ENCODE measurements around the gene KMT5C.

Gene KMT5C

DNA sequence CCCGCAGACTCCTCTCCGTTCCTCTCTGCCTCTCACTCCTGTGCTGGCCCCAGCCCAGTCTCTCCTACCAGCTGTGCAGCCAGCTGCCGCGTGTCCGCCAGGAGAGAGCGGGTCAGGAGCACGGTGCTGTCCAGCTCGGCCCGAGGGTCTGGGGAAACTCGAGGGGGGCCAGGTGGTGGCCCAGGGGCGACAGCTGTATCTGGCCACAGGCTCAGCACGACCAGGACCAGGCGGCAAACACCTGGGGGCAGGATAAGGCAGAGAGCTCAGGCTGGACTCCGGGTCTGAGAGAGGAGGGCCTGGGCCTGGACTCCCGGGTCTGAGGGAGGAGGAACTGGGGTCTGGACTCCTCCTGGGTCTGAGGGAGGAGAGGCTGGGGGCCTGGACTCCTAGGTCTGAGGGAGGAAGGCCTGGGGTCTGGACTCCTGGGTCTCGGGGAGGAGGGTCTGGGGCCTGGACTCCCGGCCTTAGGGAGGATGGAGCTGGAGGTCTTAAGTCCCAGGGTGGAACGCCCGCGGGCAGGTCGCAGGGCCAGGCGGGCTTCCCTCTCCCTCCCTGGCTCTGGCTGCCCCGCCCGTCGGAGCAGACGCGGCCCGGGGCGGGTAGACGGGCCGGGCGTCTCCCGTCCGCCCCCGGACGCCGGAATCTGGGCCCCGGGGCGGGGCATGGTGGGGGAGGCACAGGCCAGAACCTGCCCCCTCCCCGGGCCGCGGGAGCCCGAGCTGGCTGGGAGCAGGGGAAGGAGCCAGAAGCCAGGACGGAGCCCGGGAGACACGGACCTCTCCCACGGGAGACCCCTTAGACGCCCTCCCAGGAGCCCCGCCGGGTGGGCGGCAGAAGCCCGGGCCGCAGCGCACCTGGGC is 29.3 kb downstream of the KMT5C start:
- peak overlapping the region; percentile 43 for H3K4me3 ChIP-seq (replicated peaks; ENCODE audit: low read depth, low read length)
- TF ChIP-seq, protein P1, sequence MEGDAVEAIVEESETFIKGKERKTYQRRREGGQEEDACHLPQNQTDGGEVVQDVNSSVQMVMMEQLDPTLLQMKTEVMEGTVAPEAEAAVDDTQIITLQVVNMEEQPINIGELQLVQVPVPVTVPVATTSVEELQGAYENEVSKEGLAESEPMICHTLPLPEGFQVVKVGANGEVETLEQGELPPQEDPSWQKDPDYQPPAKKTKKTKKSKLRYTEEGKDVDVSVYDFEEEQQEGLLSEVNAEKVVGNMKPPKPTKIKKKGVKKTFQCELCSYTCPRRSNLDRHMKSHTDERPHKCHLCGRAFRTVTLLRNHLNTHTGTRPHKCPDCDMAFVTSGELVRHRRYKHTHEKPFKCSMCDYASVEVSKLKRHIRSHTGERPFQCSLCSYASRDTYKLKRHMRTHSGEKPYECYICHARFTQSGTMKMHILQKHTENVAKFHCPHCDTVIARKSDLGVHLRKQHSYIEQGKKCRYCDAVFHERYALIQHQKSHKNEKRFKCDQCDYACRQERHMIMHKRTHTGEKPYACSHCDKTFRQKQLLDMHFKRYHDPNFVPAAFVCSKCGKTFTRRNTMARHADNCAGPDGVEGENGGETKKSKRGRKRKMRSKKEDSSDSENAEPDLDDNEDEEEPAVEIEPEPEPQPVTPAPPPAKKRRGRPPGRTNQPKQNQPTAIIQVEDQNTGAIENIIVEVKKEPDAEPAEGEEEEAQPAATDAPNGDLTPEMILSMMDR (IDR thresholded peaks at IDR 0.05; ENCODE audit: low read length, missing control alignments): no peak
- peak; percentile 41 for DNase-seq (ENCODE audit: low read depth)

DNA sequence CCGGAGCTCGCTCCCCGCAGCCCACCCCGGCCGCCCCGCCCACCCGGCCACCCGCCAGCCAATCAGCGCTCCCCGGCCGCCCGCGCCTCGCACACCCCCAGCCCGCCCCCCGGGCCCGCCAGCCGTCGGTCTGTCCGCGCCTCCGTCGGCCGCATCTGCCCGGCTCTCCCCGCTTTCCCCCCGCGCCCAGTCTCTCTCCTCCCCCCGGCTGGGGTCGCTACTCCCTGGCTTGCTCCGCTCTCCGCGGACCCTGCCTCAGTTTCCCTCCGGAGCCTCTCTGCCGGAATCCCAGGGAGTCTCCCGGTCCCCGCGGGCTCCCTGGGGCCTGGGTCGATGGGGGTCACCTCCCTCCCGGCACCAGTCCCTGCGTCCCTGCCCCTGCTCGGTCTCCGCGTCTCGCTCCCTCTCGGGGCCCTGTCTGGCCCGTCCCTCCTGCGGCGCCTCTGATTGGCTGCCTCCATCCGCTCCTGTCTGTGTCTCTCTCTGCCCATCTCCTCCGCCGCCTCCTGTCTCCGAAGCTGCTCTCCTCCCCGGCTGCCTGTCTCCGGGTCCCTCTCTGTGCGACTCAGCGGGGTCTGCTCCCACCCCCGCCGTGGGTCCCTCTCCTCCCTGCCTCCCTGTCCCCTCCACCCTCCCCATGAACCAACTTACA is 30.1 kb downstream of the KMT5C start:
- peak overlapping the region; percentile 59 for H3K4me3 ChIP-seq (replicated peaks; ENCODE audit: low read depth, low read length)
- peak; percentile 60 for DNase-seq (ENCODE audit: low read depth)
- TF ChIP-seq, protein P1 (IDR thresholded peaks at IDR 0.05; ENCODE audit: low read length, missing control alignments): no peak

DNA sequence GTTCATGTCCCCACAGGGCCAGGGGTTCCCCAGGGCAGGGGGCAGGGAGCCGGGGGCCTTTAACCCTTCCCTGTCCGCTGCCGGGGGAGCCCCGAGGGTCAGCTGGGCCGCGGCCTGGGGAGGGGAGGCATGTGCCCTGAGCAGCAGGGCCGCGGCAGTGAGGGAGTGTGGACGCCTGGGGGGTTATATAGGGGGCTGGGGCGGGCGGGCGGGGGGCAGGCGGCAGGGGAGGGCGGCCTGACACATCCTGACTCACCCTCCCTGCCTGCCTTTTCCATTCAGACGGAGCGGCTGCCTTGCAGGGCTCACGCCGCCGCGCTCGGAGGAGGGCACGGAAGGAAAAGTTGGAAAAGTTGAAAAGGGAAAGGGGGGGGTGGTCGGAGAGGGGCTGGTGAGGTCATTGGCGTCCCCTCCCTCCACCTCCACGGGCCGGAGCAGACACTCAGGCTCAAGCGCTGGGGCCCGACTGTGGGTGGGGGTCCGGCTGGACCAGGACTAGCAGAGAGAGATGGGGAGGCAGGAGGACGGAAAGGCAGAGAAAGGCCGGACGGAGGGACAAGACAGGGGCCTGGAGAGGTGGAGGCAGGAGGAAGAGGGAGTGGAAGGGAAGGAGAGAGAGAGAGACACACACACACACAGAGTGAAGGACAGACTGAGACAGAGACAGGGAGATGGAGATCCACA is 30.8 kb downstream of the KMT5C start, which contains the start of gene IL11:
Gene IL11, minus strand, starts transcription at position 159 of the 684 bp plus-strand sequence. Its CDS starts 153 bp downstream, at position 6.
- no peak for DNase-seq (ENCODE audit: low read depth)
- peak within 1 kb of the TSS; percentile 59 for H3K4me3 ChIP-seq (replicated peaks; ENCODE audit: low read depth, low read length)
- TF ChIP-seq, protein P1 (IDR thresholded peaks at IDR 0.05; ENCODE audit: low read length, missing control alignments): no peak

DNA sequence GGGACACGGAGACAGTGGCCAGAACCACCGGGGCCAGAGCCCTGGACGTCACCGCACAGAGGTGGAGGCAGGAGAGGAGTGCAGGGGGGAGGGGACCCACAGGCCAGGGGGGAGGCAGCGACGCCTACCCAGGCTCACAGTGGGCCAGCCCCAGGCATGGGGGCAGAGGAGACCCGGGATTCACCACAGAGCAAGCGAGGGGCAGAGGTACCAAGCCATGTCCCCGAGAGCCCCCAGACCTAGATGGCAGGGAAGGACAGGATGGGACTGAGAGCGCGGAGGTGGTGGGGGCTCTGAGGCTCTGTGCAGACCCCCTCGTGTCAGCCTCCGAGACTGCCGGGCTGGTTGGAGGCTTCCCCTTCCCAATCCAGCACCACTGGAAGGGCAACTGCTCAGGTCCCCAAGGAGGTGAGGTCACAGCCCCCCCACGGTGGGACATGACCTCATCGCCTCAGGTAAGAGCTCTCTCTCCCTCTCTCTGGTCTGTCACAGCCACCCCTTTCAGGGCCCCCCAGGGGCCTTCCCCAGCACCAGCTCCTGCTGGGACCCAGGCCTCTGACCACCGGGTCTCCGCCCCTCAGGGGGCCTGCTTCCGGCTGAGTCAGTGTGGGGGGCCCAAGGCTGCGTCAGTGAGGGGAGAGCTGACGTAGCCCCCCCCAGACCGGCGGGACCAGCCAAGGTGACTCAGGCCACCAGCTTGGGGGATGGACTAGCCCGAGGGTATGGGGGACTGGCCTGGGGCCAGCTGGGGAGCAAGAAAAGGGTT is 32.8 kb downstream of the KMT5C start:
- no peak overlapping the region for H3K4me3 ChIP-seq (replicated peaks; ENCODE audit: low read depth, low read length)
- peak; percentile 45 for DNase-seq (ENCODE audit: low read depth)
- TF ChIP-seq, protein P1 (IDR thresholded peaks at IDR 0.05; ENCODE audit: low read length, missing control alignments): no peak

DNA sequence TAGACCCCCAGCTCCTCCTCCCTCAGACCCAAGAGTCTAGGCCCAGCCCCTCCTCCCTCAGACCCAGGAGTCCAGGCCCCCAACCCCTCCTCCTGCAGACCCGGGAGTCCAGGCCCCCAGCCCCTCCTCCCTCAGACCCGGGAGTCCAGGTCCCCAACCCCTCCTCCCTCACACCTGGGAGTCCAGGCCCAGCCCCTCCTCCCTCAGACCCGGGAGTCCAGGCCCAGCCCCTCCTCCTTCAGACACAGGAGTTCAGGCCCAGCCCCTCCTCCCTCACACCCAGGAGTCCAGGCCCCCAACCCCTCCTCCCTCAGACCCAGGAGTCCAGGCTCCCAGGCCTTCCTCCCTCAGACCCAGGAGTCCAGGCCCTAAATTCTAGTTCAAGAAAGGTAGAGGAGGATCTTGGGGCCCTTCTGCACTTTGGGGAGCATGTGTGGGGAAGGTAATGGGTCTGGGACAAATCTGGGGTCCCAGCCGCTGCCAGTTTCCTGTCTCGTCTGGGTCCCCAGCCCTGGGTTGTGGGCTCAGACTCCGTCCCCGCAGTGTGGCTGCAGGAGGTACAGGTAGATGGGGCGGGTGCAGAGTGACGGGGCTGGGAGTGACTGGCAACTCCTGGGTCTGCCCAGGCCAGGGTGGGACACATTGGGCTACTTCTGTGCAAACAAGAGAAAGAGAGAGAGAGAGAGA is 33.8 kb downstream of the KMT5C start:
- no peak overlapping the region for H3K4me3 ChIP-seq (replicated peaks; ENCODE audit: low read depth, low read length)
- TF ChIP-seq, protein P1 (IDR thresholded peaks at IDR 0.05; ENCODE audit: low read length, missing control alignments): no peak
- no peak for DNase-seq (ENCODE audit: low read depth)
